H1 (cell line): ENCODE results near the gene TEDC1.

ENCODE experiments used
- EP300 ChIP-seq, 2 experiments: IDR thresholded peaks; 1 replicate in 1 of 2; 2 replicates in 1 of 2; pipeline ENCODE4 v1.6.1; 2011 to 2012; ENCODE audit warnings: low read depth in 2 of 2, low read length in 2 of 2, mild to moderate bottlenecking in 2 of 2, borderline replicate concordance in 1 of 2, inconsistent platforms in 1 of 2, moderate library complexity in 1 of 2
- JUN ChIP-seq: IDR thresholded peaks from 2 replicates; pipeline ENCODE4 v1.6.1; 2011; ENCODE audit warnings: low read depth, mild to moderate bottlenecking, improper control_type of control experiment, low read length
- RAD21 ChIP-seq, 2 experiments: IDR thresholded peaks in 1 of 2; conservative IDR thresholded peaks in 1 of 2; 2 replicates each; pipeline ENCODE4 v1.6.1; 2011; ENCODE audit warnings: low read depth in 2 of 2, low read length in 2 of 2, improper control_type of control experiment in 1 of 2, inconsistent platforms in 1 of 2, mild to moderate bottlenecking in 1 of 2, moderate library complexity in 1 of 2
- TBP ChIP-seq: IDR thresholded peaks from 2 replicates; pipeline ENCODE4 v1.6.1; 2011; ENCODE audit warnings: low read depth, low read length, improper control_type of control experiment
- TF ChIP-seq, protein P1 (sequence below), 3 experiments: IDR thresholded peaks; 1 replicate in 2 of 3; 2 replicates in 1 of 3; pipeline versions ENCODE4 v1.5.1 to v1.6.1; 2011; ENCODE audit warnings: low read length in 3 of 3, mild to moderate bottlenecking in 3 of 3, inconsistent platforms in 2 of 3, low read depth in 1 of 3, moderate library complexity in 1 of 3; ENCODE audit not compliant: insufficient read depth in 1 of 3; ENCODE audit errors: control extremely low read depth in 1 of 3
- TF ChIP-seq, protein P2 (sequence below): IDR thresholded peaks from 2 replicates; pipeline ENCODE4 v1.6.1; 2011; ENCODE audit warnings: low read depth, mild to moderate bottlenecking, low read length; ENCODE audit not compliant: insufficient read depth

GRCh38 chr14:105490572-105491365, at the start of gene TEDC1:
- TF ChIP-seq TBP (peak; percentile 74), JUN (no peak), EP300 (IDR thresholded peaks at IDR 0.05; ENCODE audit: borderline replicate concordance in 1 of 2, low read depth in 2 of 2, low read length in 2 of 2) (no peak), RAD21 (IDR thresholded peaks at IDR 0.05 in 1 of 2, conservative IDR thresholded peaks at IDR 0.05 in 1 of 2; ENCODE audit: low read depth in 2 of 2, low read length in 2 of 2) (peak; percentile 51 to 74)
- TF ChIP-seq, protein P1, sequence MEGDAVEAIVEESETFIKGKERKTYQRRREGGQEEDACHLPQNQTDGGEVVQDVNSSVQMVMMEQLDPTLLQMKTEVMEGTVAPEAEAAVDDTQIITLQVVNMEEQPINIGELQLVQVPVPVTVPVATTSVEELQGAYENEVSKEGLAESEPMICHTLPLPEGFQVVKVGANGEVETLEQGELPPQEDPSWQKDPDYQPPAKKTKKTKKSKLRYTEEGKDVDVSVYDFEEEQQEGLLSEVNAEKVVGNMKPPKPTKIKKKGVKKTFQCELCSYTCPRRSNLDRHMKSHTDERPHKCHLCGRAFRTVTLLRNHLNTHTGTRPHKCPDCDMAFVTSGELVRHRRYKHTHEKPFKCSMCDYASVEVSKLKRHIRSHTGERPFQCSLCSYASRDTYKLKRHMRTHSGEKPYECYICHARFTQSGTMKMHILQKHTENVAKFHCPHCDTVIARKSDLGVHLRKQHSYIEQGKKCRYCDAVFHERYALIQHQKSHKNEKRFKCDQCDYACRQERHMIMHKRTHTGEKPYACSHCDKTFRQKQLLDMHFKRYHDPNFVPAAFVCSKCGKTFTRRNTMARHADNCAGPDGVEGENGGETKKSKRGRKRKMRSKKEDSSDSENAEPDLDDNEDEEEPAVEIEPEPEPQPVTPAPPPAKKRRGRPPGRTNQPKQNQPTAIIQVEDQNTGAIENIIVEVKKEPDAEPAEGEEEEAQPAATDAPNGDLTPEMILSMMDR (IDR thresholded peaks at IDR 0.05; ENCODE audit: control extremely low read depth in 1 of 3, insufficient read depth in 1 of 3, low read depth in 1 of 3, low read length in 3 of 3), result peak in 2 of 3 experiments; percentile 79 to 91; a peak in 3 of 4 replicates
- TF ChIP-seq, protein P2, sequence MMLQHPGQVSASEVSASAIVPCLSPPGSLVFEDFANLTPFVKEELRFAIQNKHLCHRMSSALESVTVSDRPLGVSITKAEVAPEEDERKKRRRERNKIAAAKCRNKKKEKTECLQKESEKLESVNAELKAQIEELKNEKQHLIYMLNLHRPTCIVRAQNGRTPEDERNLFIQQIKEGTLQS, result no peak
